Astrocyte of the spinal cord (primary cell): ENCODE measurements around the gene OR4C5.
"Not testable (repeated sequence)": the region's sequence is repeated elsewhere in the genome, so short reads cannot be mapped to it uniquely, and the experiment has no call there.

ENCODE experiments used
- DNase-seq: peaks from one replicate; pipeline ENCODE4 v3.0.0; 2011; ENCODE audit warnings: low read depth, low spot score
- H3K4me3 ChIP-seq: 2 replicates; pipeline ENCODE4 v1.5.1; 2011; ENCODE audit warnings: low read depth, mild to moderate bottlenecking, low read length, moderate library complexity
- CTCF ChIP-seq: IDR thresholded peaks from 2 replicates; pipeline ENCODE4 v1.5.1; 2012; ENCODE audit warnings: low read depth, mild to moderate bottlenecking, low read length, inconsistent platforms
- in situ Hi-C: cut with HindIII; loops from 2 replicates; pipeline ENCODE4 v1.10.0; 2017; ENCODE audit warnings: low sequenced_read_pairs

The OR4C5 gene

GRCh38 chr11:48366365-48366764, at the start of gene OR4C5:
Gene OR4C5, minus strand, starts transcription at chr11:48366465. Its CDS starts 0 bp downstream, at chr11:48366465.
- no peak within 1 kb of the TSS for H3K4me3 ChIP-seq
- DNase-seq: no peak
- no peak for TF ChIP-seq CTCF
- in situ Hi-C loops: no loop called here

GRCh38 chr11:48384670-48385069, 18.4 kb upstream of the OR4C5 start:
- no peak overlapping the region for H3K4me3 ChIP-seq
- in situ Hi-C loops: no loop called here
- TF ChIP-seq CTCF: no peak
- no peak for DNase-seq

GRCh38 chr11:48384151-48384550, 17.9 kb upstream of the OR4C5 start:
- H3K4me3 ChIP-seq, in situ Hi-C loops: not testable (repeated sequence)

GRCh38 chr11:48361289-48361688, 5.0 kb downstream of the OR4C5 start:
- H3K4me3 ChIP-seq, DNase-seq, in situ Hi-C loops: not testable (repeated sequence)

More at GRCh38 chr11:48384151-48384550, 17.9 kb upstream of the OR4C5 start:
- not testable (repeated sequence) for DNase-seq

- TF ChIP-seq CTCF: no peak
- in situ Hi-C loops: no loop called here
- H3K4me3 ChIP-seq: no peak overlapping the region
- no peak for DNase-seq
Observed at GRCh38 chr11:48354677-48355076, 11.6 kb downstream of the OR4C5 start.

GRCh38 chr11:48354013-48354412, 12.3 kb downstream of the OR4C5 start:
- no peak for TF ChIP-seq CTCF
- in situ Hi-C loops: no loop called here
- no peak overlapping the region for H3K4me3 ChIP-seq
- no peak for DNase-seq

GRCh38 chr11:48346286-48346685, 20.0 kb downstream of the OR4C5 start:
- H3K4me3 ChIP-seq, DNase-seq, in situ Hi-C loops: not testable (repeated sequence)

- in situ Hi-C loops, H3K4me3 ChIP-seq, DNase-seq: not testable (repeated sequence)
Observed at GRCh38 chr11:48342505-48342904, 23.8 kb downstream of the OR4C5 start.

GRCh38 chr11:48341466-48341865, 24.8 kb downstream of the OR4C5 start:
- no peak for DNase-seq
- no peak overlapping the region for H3K4me3 ChIP-seq
- in situ Hi-C loops: no loop called here
- TF ChIP-seq CTCF: no peak

GRCh38 chr11:48324620-48325019, 41.6 kb downstream of the OR4C5 start, which contains the start of gene OR4C3:
Gene OR4C3, plus strand, starts transcription at chr11:48324920. Its CDS starts 102 bp downstream, at chr11:48325022.
- DNase-seq, H3K4me3 ChIP-seq, in situ Hi-C loops: not testable (repeated sequence)

GRCh38 chr11:48319813-48320212, 46.5 kb downstream of the OR4C5 start:
- H3K4me3 ChIP-seq, DNase-seq, in situ Hi-C loops: not testable (repeated sequence)
